Mucosa of rectum (tissue), 2 donors: ENCODE data around the gene TJP1.
A peak's percentile ranks its signal among the peaks of the same experiment; 100 is the strongest.

Experiments
- H3K27ac ChIP-seq, 2 donors: one replicate each; pipeline ENCODE4 v1.7.0; 2013; ENCODE audit warnings: inconsistent platforms in 2 of 2, low read depth in 2 of 2, low read length in 2 of 2
- H3K27me3 ChIP-seq, 2 donors: one replicate each; pipeline ENCODE4 v1.7.0; 2013; ENCODE audit warnings: low read length in 2 of 2; ENCODE audit not compliant: control insufficient read depth in 2 of 2, insufficient read depth in 2 of 2
- H3K36me3 ChIP-seq, 2 donors: one replicate each; pipeline ENCODE4 v1.7.0; 2013; ENCODE audit warnings: low read length in 2 of 2; ENCODE audit not compliant: control insufficient read depth in 2 of 2, insufficient read depth in 2 of 2
- H3K4me1 ChIP-seq, 2 donors: one replicate each; pipeline ENCODE4 v1.7.0; 2013; ENCODE audit warnings: low read length in 2 of 2, mild to moderate bottlenecking in 1 of 2; ENCODE audit not compliant: control insufficient read depth in 2 of 2, insufficient read depth in 2 of 2
- H3K4me3 ChIP-seq, 2 donors: one replicate each; pipeline ENCODE4 v1.7.0; 2013; ENCODE audit warnings: low read length in 2 of 2
- H3K9ac ChIP-seq, 2 donors: one replicate each; pipeline ENCODE4 v1.7.0; 2013; ENCODE audit warnings: low read length in 2 of 2, low read depth in 1 of 2, mild to moderate bottlenecking in 1 of 2
- H3K9me3 ChIP-seq, 2 donors: one replicate each; pipeline ENCODE4 v1.7.0; 2013; ENCODE audit warnings: low read length in 2 of 2; ENCODE audit not compliant: control insufficient read depth in 2 of 2
- donor health status: healthy.
- donor health status: Normal muscosa, but diverticular disease.

TJP1 gene

GRCh38 chr15:29685156-29686078 lies 136.9 kb downstream of the TJP1 start:
- Histone ChIP-seq H3K36me3 (no peaks in the 10 kb centered on the region), H3K9me3 (no peaks in the 10 kb centered on the region), H3K9ac (no peak overlapping the region), H3K27ac (no peak overlapping the region), H3K4me1 (peaks cover 18 to 19% of the 10 kb centered on the region in 2 donors), H3K4me3 (no peak overlapping the region), H3K27me3 (no peaks in the 10 kb centered on the region)

- Histone ChIP-seq H3K36me3 (no peaks in the 10 kb centered on the region), H3K9ac (no peak overlapping the region), H3K4me1 (peaks cover 21 to 25% of the 10 kb centered on the region in 2 donors), H3K27me3 (no peaks in the 10 kb centered on the region), H3K27ac (no peak overlapping the region), H3K9me3 (no peaks in the 10 kb centered on the region), H3K4me3 (no peak overlapping the region)
Measured at GRCh38 chr15:29682781-29683180, 139.5 kb downstream of the TJP1 start.

GRCh38 chr15:29682361-29682760 lies 139.9 kb downstream of the TJP1 start:
- H3K36me3 ChIP-seq = no peaks in the 10 kb centered on the region
- H3K27ac ChIP-seq = no peak overlapping the region
- peaks cover 21 to 27% of the 10 kb centered on the region in 2 donors for H3K4me1 ChIP-seq
- H3K4me3 ChIP-seq = no peak overlapping the region
- no peaks in the 10 kb centered on the region for H3K27me3 ChIP-seq
- H3K9ac ChIP-seq = no peak overlapping the region
- no peaks in the 10 kb centered on the region for H3K9me3 ChIP-seq

GRCh38 chr15:29681946-29682345 lies 140.3 kb downstream of the TJP1 start:
- H3K27ac ChIP-seq = no peak overlapping the region
- peaks cover 19 to 28% of the 10 kb centered on the region in 2 donors for H3K4me1 ChIP-seq
- H3K27me3 ChIP-seq = no peaks in the 10 kb centered on the region
- no peaks in the 10 kb centered on the region for H3K9me3 ChIP-seq
- no peaks in the 10 kb centered on the region for H3K36me3 ChIP-seq
- no peak overlapping the region for H3K4me3 ChIP-seq
- H3K9ac ChIP-seq = no peak overlapping the region

- H3K9ac ChIP-seq = no peak overlapping the region
- no peaks in the 10 kb centered on the region for H3K27me3 ChIP-seq
- H3K36me3 ChIP-seq = no peaks in the 10 kb centered on the region
- no peaks in the 10 kb centered on the region for H3K9me3 ChIP-seq
- H3K4me3 ChIP-seq = no peak overlapping the region
- no peak overlapping the region for H3K27ac ChIP-seq
- H3K4me1 ChIP-seq = peaks cover 15 to 29% of the 10 kb centered on the region in 2 donors
Measured at GRCh38 chr15:29681166-29681845, 141.0 kb downstream of the TJP1 start.

GRCh38 chr15:29680465-29681165 lies 141.7 kb downstream of the TJP1 start:
- no peaks in the 10 kb centered on the region for H3K36me3 ChIP-seq

GRCh38 chr15:29678504-29679034 lies 143.7 kb downstream of the TJP1 start:
- Histone ChIP-seq H3K4me1 (peaks cover 13 to 34% of the 10 kb centered on the region in 2 donors), H3K27ac (peak overlapping the region; percentile 88 to 90), H3K36me3 (no peaks in the 10 kb centered on the region), H3K9me3 (no peaks in the 10 kb centered on the region), H3K9ac (peak overlapping the region; percentile 56 to 64), H3K27me3 (no peaks in the 10 kb centered on the region), H3K4me3 (peak overlapping the region in 1 of 2 donors; percentile 26)

More at GRCh38 chr15:29680465-29681165, 141.7 kb downstream of the TJP1 start:
- H3K27ac ChIP-seq = no peak overlapping the region
- H3K4me3 ChIP-seq = no peak overlapping the region
- peaks cover 15 to 33% of the 10 kb centered on the region in 2 donors for H3K4me1 ChIP-seq
- no peaks in the 10 kb centered on the region for H3K9me3 ChIP-seq
- H3K27me3 ChIP-seq = no peaks in the 10 kb centered on the region
- H3K9ac ChIP-seq = no peak overlapping the region

- Histone ChIP-seq H3K27ac (peak overlapping the region; percentile 88 to 90), H3K9me3 (no peaks in the 10 kb centered on the region), H3K4me3 (peak overlapping the region; percentile 19 to 26), H3K9ac (peak overlapping the region in 1 of 2 donors; percentile 81), H3K27me3 (no peaks in the 10 kb centered on the region), H3K36me3 (no peaks in the 10 kb centered on the region), H3K4me1 (peaks cover 13 to 34% of the 10 kb centered on the region in 2 donors)
Measured at GRCh38 chr15:29677871-29678461, 144.3 kb downstream of the TJP1 start.

- Histone ChIP-seq H3K4me3 (no peak overlapping the region), H3K27ac (peak overlapping the region; percentile 88 to 90), H3K4me1 (peaks cover 13 to 34% of the 10 kb centered on the region in 2 donors), H3K9ac (peak overlapping the region in 1 of 2 donors; percentile 81), H3K27me3 (no peaks in the 10 kb centered on the region), H3K9me3 (no peaks in the 10 kb centered on the region), H3K36me3 (no peaks in the 10 kb centered on the region)
Measured at GRCh38 chr15:29677455-29677854, 144.8 kb downstream of the TJP1 start.
